HEK293T (cell line): Measurements from ENCODE around the gene CCDC86.

Experiments
- BHLHE40 ChIP-seq: fragments of 450-650 bp; IDR thresholded peaks from 2 replicates; pipeline ENCODE4 v1.6.1; 2016; ENCODE audit warnings: mild to moderate bottlenecking, moderate library complexity, borderline replicate concordance
- FOXA1 ChIP-seq: fragments of 450-650 bp; IDR thresholded peaks from 2 replicates; pipeline ENCODE4 v1.6.1; 2016; ENCODE audit warnings: mild to moderate bottlenecking
- FOXK2 ChIP-seq: fragments of 450-650 bp; IDR thresholded peaks from 2 replicates; pipeline ENCODE4 v1.6.1; 2016; ENCODE audit warnings: mild to moderate bottlenecking
- FOXM1 ChIP-seq: fragments of 450-650 bp; IDR thresholded peaks from 2 replicates; pipeline ENCODE4 v1.6.1; 2017; ENCODE audit warnings: mild to moderate bottlenecking, borderline replicate concordance
- L3MBTL2 ChIP-seq: fragments of 450-650 bp; conservative IDR thresholded peaks from 2 replicates; pipeline ENCODE4 v1.6.1; 2016; ENCODE audit warnings: mild to moderate bottlenecking
- SP1 ChIP-seq: fragments of 450-650 bp; IDR thresholded peaks from 2 replicates; pipeline ENCODE4 v1.6.1; 2017
- SUZ12 ChIP-seq: fragments of 450-650 bp; IDR thresholded peaks from 2 replicates; pipeline ENCODE4 v1.6.1; 2016; ENCODE audit warnings: mild to moderate bottlenecking

DNA sequence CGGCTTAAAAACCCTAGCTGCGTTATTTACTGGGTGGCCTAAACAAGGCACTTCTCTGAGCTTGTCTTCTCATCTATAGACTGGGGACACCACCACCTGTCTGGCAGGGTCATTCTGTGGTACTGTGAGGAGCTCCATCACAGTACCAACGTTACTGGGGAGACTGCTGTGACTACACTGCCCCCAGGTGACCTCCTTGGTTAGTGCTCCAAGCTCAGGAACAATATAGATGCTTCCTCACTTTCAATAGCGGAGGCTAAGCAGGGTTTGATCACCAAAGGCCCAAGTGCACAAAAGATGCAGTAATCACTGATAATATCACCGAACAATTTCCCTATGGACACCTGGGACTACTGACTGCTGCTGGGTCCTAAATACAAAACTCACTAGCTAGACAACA is 45.6 kb downstream of the CCDC86 start:
- TF ChIP-seq L3MBTL2 (no peak), BHLHE40 (no peak), FOXM1 (no peak), SP1 (no peak), FOXK2 (no peak), SUZ12 (no peak), FOXA1 (no peak)
